GM18868 (cell line): Measurements from ENCODE around the gene DPY19L2.
"Not testable (repeated sequence)": the region's sequence is repeated elsewhere in the genome, so short reads cannot be mapped to it uniquely, and the experiment has no call there.

Source experiments
- ATAC-seq: cut with Tn5 transposase; IDR thresholded peaks from one replicate; pipeline ENCODE4 v1.9.1; 2021; ENCODE audit warnings: mild to moderate bottlenecking, moderate library complexity; ENCODE audit not compliant: unreplicated experiment

DPY19L2 gene

GRCh38 chr12:63545298-63545916 is 122.9 kb downstream of the DPY19L2 start:
- ATAC-seq, result not testable (repeated sequence)

- not testable (repeated sequence) for ATAC-seq
These were observed 129.6 kb downstream of the DPY19L2 start for GRCh38 chr12:63538656-63539055.

GRCh38 chr12:63537838-63538237 is 130.5 kb downstream of the DPY19L2 start:
- ATAC-seq, result not testable (repeated sequence)

- not testable (repeated sequence) for ATAC-seq
These were observed 138.7 kb downstream of the DPY19L2 start for GRCh38 chr12:63529641-63530040.

GRCh38 chr12:63525831-63526230 is 142.5 kb downstream of the DPY19L2 start:
- ATAC-seq, result no peak

- no peak for ATAC-seq
These were observed 146.6 kb downstream of the DPY19L2 start for GRCh38 chr12:63521706-63522105.
